ENCODE measurements around the gene DCX. TPM values are rescaled to one million over a fixed set of nuclear protein-coding genes. Genes with fewer than 3 reads are reported as not detected.

Gene DCX
- polyA plus RNA-seq, 4 donors = 1.8 to 2.4 (median 2.1) TPM

Other genes starting within 250 kb of the DCX start
- 10 to 100 TPM; 23.4 to 27.5 (median 26.4) TPM for gene CAPN6, start 141.7 kb downstream of the DCX start, polyA plus RNA-seq (ENCODE audit: insufficient read length in 4 of 4)
- under 1 TPM in 2 of 4 donors, not detected in 2; 0.05 to 0.06 TPM for gene SERTM2, start 99.5 kb upstream of the DCX start, polyA plus RNA-seq (ENCODE audit: insufficient read length in 4 of 4)

Data from right renal pelvis (tissue), 4 donors.